Measurements from ENCODE around the gene LSM6. TPM values are rescaled to one million over a fixed set of nuclear protein-coding genes. Genes with fewer than 3 reads are reported as not detected.

LSM6 gene
- total RNA-seq, 1 donor from 2014 or later, result 19.4 TPM

Other genes with a start within 250 kb of the LSM6 start
- 2.4 and 2.6 TPM in 2 replicates for gene ZNF827, start 236.9 kb upstream of the LSM6 start, total RNA-seq
- gene REELD1, start 38.8 kb downstream of the LSM6 start, total RNA-seq, result not detected in 2 replicates

Data from lung microvascular endothelial cell (primary cell).